ENCODE measurements around the gene TMEM255B.
A peak's percentile ranks its signal among the peaks of the same experiment; 100 is the strongest.
"Not testable (repeated sequence)": the region's sequence is repeated elsewhere in the genome, so short reads cannot be mapped to it uniquely, and the experiment has no call there.

TMEM255B gene

GRCh38 chr13:113820813-113821651, 62.0 kb downstream of the TMEM255B start:
- DNase-seq, result no peak

- no peak for DNase-seq
These were observed 62.8 kb downstream of the TMEM255B start for GRCh38 chr13:113821847-113822246.

- no peak for DNase-seq
These were observed 63.2 kb downstream of the TMEM255B start for GRCh38 chr13:113822266-113822665.

GRCh38 chr13:113822956-113823744, 64.1 kb downstream of the TMEM255B start:
- DNase-seq, result no peak

- DNase-seq, result no peak
These were observed 64.7 kb downstream of the TMEM255B start for GRCh38 chr13:113823771-113824170.

GRCh38 chr13:113825841-113826240, 66.8 kb downstream of the TMEM255B start:
- DNase-seq, result no peak

- DNase-seq, result not testable (repeated sequence)
These were observed 67.4 kb downstream of the TMEM255B start for GRCh38 chr13:113826446-113826845.

- DNase-seq, result no peak
These were observed 68.0 kb downstream of the TMEM255B start for GRCh38 chr13:113827021-113827420.

GRCh38 chr13:113828282-113828825, 69.3 kb downstream of the TMEM255B start:
- DNase-seq, result no peak

- DNase-seq, result peak; percentile 88
These were observed 71.5 kb downstream of the TMEM255B start for GRCh38 chr13:113830426-113830950.

GRCh38 chr13:113831061-113831460, 72.0 kb downstream of the TMEM255B start:
- no peak for DNase-seq

GRCh38 chr13:113832205-113832604, 73.2 kb downstream of the TMEM255B start:
- no peak for DNase-seq

GRCh38 chr13:113832631-113833030, 73.6 kb downstream of the TMEM255B start:
- no peak for DNase-seq

- no peak for DNase-seq
These were observed 74.2 kb downstream of the TMEM255B start for GRCh38 chr13:113833111-113833830.

GRCh38 chr13:113834006-113834405, 75.0 kb downstream of the TMEM255B start:
- DNase-seq, result not testable (repeated sequence)

- no peak for DNase-seq
These were observed 75.6 kb downstream of the TMEM255B start for GRCh38 chr13:113834496-113835200.

GRCh38 chr13:113835461-113836270, 76.6 kb downstream of the TMEM255B start:
- no peak for DNase-seq

GRCh38 chr13:113836768-113837559, 77.9 kb downstream of the TMEM255B start:
- no peak for DNase-seq

- peak; percentile 37 for DNase-seq
These were observed 78.7 kb downstream of the TMEM255B start for GRCh38 chr13:113837560-113838355.
